Trophoblast cell (in vitro differentiated cells and primary cell): ENCODE measurements around the gene PLA2G2F.
A peak's percentile ranks its signal among the peaks of the same experiment; 100 is the strongest.

ENCODE experiments used
- DNase-seq, 2 donors: peaks; one replicate each; pipeline ENCODE4 v3.0.0-alpha.2; 2016
- H2AFZ ChIP-seq: 2 replicates; pipeline ENCODE4 v1.6.1; 2013; ENCODE audit warnings: low read length, moderate library complexity, mild to moderate bottlenecking; ENCODE audit not compliant: insufficient read depth, poor library complexity
- H2AK5ac ChIP-seq: 2 replicates; pipeline ENCODE4 v1.6.1; 2013; ENCODE audit warnings: mild to moderate bottlenecking, low read length
- H2BK120ac ChIP-seq: 2 replicates; pipeline ENCODE4 v1.6.1; 2013; ENCODE audit warnings: low read length, mild to moderate bottlenecking, moderate library complexity; ENCODE audit not compliant: insufficient read depth, poor library complexity
- H2BK12ac ChIP-seq: 2 replicates; pipeline ENCODE4 v1.6.1; 2013; ENCODE audit warnings: mild to moderate bottlenecking, low read length, moderate library complexity
- H2BK5ac ChIP-seq: 2 replicates; pipeline ENCODE4 v1.6.1; 2013; ENCODE audit warnings: low read length, low read depth, moderate library complexity, mild to moderate bottlenecking; ENCODE audit not compliant: poor library complexity
- H3K14ac ChIP-seq: 2 replicates; pipeline ENCODE4 v1.6.1; 2013; ENCODE audit warnings: mild to moderate bottlenecking, low read length
- H3K18ac ChIP-seq: 2 replicates; pipeline ENCODE4 v1.6.1; 2013; ENCODE audit warnings: mild to moderate bottlenecking, low read length
- H3K23ac ChIP-seq: 2 replicates; pipeline ENCODE4 v1.6.1; 2013; ENCODE audit warnings: low read length
- H3K27ac ChIP-seq: 2 replicates; pipeline ENCODE4 v1.5.1; 2013; ENCODE audit warnings: low read depth, mild to moderate bottlenecking, inconsistent platforms, low read length, moderate library complexity
- H3K27me3 ChIP-seq: 2 replicates; pipeline ENCODE4 v1.6.1; 2013; ENCODE audit warnings: inconsistent platforms, mild to moderate bottlenecking, low read length, moderate library complexity; ENCODE audit not compliant: insufficient read depth
- H3K36me3 ChIP-seq, 2 experiments: 1 replicate in 1 of 2; 2 replicates in 1 of 2; pipeline ENCODE4 v1.6.1; 2013; ENCODE audit warnings: low read length in 2 of 2, mild to moderate bottlenecking in 2 of 2, moderate library complexity in 1 of 2; ENCODE audit not compliant: insufficient read depth in 2 of 2, control insufficient read depth in 1 of 2
- H3K4ac ChIP-seq: 2 replicates; pipeline ENCODE4 v1.6.1; 2013; ENCODE audit warnings: low read depth, mild to moderate bottlenecking, low read length, moderate library complexity
- H3K4me1 ChIP-seq, 2 experiments: 1 replicate in 1 of 2; 2 replicates in 1 of 2; pipeline ENCODE4 v1.6.1; 2013; ENCODE audit warnings: low read length in 2 of 2, mild to moderate bottlenecking in 2 of 2, moderate library complexity in 1 of 2; ENCODE audit not compliant: insufficient read depth in 2 of 2, control insufficient read depth in 1 of 2
- H3K4me2 ChIP-seq: 2 replicates; pipeline ENCODE4 v1.6.1; 2013; ENCODE audit warnings: inconsistent platforms, mild to moderate bottlenecking, low read length, moderate library complexity
- H3K4me3 ChIP-seq: 2 replicates; pipeline ENCODE4 v1.5.1; 2013; ENCODE audit warnings: mild to moderate bottlenecking, low read depth, low read length, inconsistent platforms
- H3K79me1 ChIP-seq: one replicate; pipeline ENCODE4 v1.6.1; 2013; ENCODE audit warnings: low read length
- H3K79me2 ChIP-seq: 2 replicates; pipeline ENCODE4 v1.6.1; 2013; ENCODE audit warnings: low read length, mild to moderate bottlenecking; ENCODE audit not compliant: control insufficient read depth, insufficient read depth, poor library complexity
- H3K9ac ChIP-seq: 2 replicates; pipeline ENCODE4 v1.6.1; 2013; ENCODE audit warnings: mild to moderate bottlenecking, low read length
- H3K9me3 ChIP-seq: 2 replicates; pipeline ENCODE4 v1.6.1; 2013; ENCODE audit warnings: low read depth, mild to moderate bottlenecking, control low read depth, inconsistent platforms, low read length; ENCODE audit not compliant: insufficient read depth
- H4K12ac ChIP-seq: 2 replicates; pipeline ENCODE4 v1.6.1; 2013; ENCODE audit warnings: low read depth, mild to moderate bottlenecking, low read length, moderate library complexity
- H4K8ac ChIP-seq: 2 replicates; pipeline ENCODE4 v1.6.1; 2013; ENCODE audit warnings: low read depth, mild to moderate bottlenecking, low read length, moderate library complexity
- H4K91ac ChIP-seq: one replicate; pipeline ENCODE4 v1.6.1; 2013; ENCODE audit warnings: low read depth, mild to moderate bottlenecking, low read length, moderate library complexity
- WGBS: extraction: QIAGEN DNeasy Blood & Tissue Kit; methylation state at CpG from one replicate; pipeline ENCODE4 v1.1.7; 2013; ENCODE audit warnings: missing lambda C conversion rate; ENCODE audit not compliant: insufficient read length, insufficient coverage; ENCODE audit errors: extremely low coverage; 5-methylcytosine and 5-hydroxymethylcytosine counted together

PLA2G2F gene

GRCh38 chr1:20184481-20184900 is 45.4 kb downstream of the PLA2G2F start:
- H2BK12ac ChIP-seq: no peak overlapping the region
- H3K27ac ChIP-seq: peak overlapping the region; percentile 51
- no peak overlapping the region for H3K4me3 ChIP-seq
- H3K4me2 ChIP-seq: no peak overlapping the region
- no peak overlapping the region for H2BK5ac ChIP-seq
- peak overlapping the region; percentile 26 for H2BK120ac ChIP-seq
- no peaks in the 10 kb centered on the region for H3K9me3 ChIP-seq
- H4K12ac ChIP-seq: no peak overlapping the region
- no peak overlapping the region for H3K18ac ChIP-seq
- no peaks in the 10 kb centered on the region for H3K36me3 ChIP-seq
- no CpG with 5 or more reads among the region's 6 CpGs for WGBS
- H2AK5ac ChIP-seq: no peak overlapping the region
- peak overlapping the region; percentile 37 for H4K91ac ChIP-seq
- H3K79me2 ChIP-seq: no peaks in the 10 kb centered on the region
- no peak overlapping the region for H2AFZ ChIP-seq
- no peaks in the 10 kb centered on the region for H3K27me3 ChIP-seq
- peak overlapping the region; percentile 40 for H4K8ac ChIP-seq
- no peak overlapping the region for H3K23ac ChIP-seq
- DNase-seq: peak; percentile 32 to 73
- H3K79me1 ChIP-seq: peaks cover 11% of the 10 kb centered on the region
- H3K14ac ChIP-seq: no peak overlapping the region
- no peak overlapping the region for H3K4ac ChIP-seq
- H3K4me1 ChIP-seq: peaks cover 17 to 29% of the 10 kb centered on the region in 2 experiments
- no peak overlapping the region for H3K9ac ChIP-seq

- Histone ChIP-seq H3K4me1 (peaks cover 17 to 25% of the 10 kb centered on the region in 2 experiments), H3K18ac (peak overlapping the region; percentile 65), H3K79me1 (peaks cover 11% of the 10 kb centered on the region), H3K9ac (no peak overlapping the region), H4K8ac (peak overlapping the region; percentile 74), H3K4ac (no peak overlapping the region), H4K12ac (peak overlapping the region; percentile 59), H3K14ac (peak overlapping the region; percentile 52), H2BK5ac (peak overlapping the region; percentile 29), H3K4me2 (peak overlapping the region; percentile 73), H2BK12ac (no peak overlapping the region), H2BK120ac (peak overlapping the region; percentile 35), H3K36me3 (no peaks in the 10 kb centered on the region), H3K9me3 (no peaks in the 10 kb centered on the region), H3K79me2 (no peaks in the 10 kb centered on the region), H3K4me3 (no peak overlapping the region), H3K27me3 (no peaks in the 10 kb centered on the region), H4K91ac (peak overlapping the region; percentile 81), H2AK5ac (no peak overlapping the region), H3K23ac (no peak overlapping the region), H3K27ac (no peak overlapping the region), H2AFZ (peak overlapping the region; percentile 77)
- DNase-seq: no peak
- WGBS: no CpG with 5 or more reads among the region's 17 CpGs
Measured at GRCh38 chr1:20184997-20185833, 46.1 kb downstream of the PLA2G2F start.

GRCh38 chr1:20185834-20186782 is 47.0 kb downstream of the PLA2G2F start, which contains the start of the genes PLA2G2C and UBXN10:
PLA2G2C (minus strand) TSS chr1:20186518; CDS start chr1:20177363, 9,155 bp downstream.
UBXN10 (plus strand) TSS chr1:20186096; CDS start chr1:20190562, 4,466 bp downstream.
- peak within 1 kb of the TSS; percentile 47 for H3K4me3 ChIP-seq
- H4K91ac ChIP-seq: peak within 1 kb of the TSS; percentile 81
- peak within 1 kb of the TSS; percentile 52 for H3K14ac ChIP-seq
- no peak within 1 kb of the TSS for H3K4ac ChIP-seq
- H3K9ac ChIP-seq: no peak within 1 kb of the TSS
- DNase-seq: peak; percentile 13 to 25
- H3K79me2 ChIP-seq: no peaks in the 10 kb centered on the region
- peak within 1 kb of the TSS; percentile 4 for H3K27ac ChIP-seq
- peak within 1 kb of the TSS; percentile 73 for H4K12ac ChIP-seq
- no peak within 1 kb of the TSS for H2BK12ac ChIP-seq
- no peak within 1 kb of the TSS for H2AK5ac ChIP-seq
- peak within 1 kb of the TSS; percentile 65 for H3K18ac ChIP-seq
- H3K36me3 ChIP-seq: no peaks in the 10 kb centered on the region
- peak within 1 kb of the TSS; percentile 74 for H4K8ac ChIP-seq
- peaks cover 11% of the 10 kb centered on the region for H3K79me1 ChIP-seq
- peaks cover 13 to 25% of the 10 kb centered on the region in 2 experiments for H3K4me1 ChIP-seq
- WGBS: no CpG with 5 or more reads among the region's 52 CpGs
- peak within 1 kb of the TSS; percentile 73 for H3K4me2 ChIP-seq
- H3K27me3 ChIP-seq: no peaks in the 10 kb centered on the region
- H3K23ac ChIP-seq: no peak within 1 kb of the TSS
- H3K9me3 ChIP-seq: no peaks in the 10 kb centered on the region
- peak within 1 kb of the TSS; percentile 46 for H2BK120ac ChIP-seq
- H2BK5ac ChIP-seq: peak within 1 kb of the TSS; percentile 29
- peak within 1 kb of the TSS; percentile 77 for H2AFZ ChIP-seq

- Histone ChIP-seq H4K91ac (no peak overlapping the region), H2BK12ac (no peak overlapping the region), H2BK5ac (no peak overlapping the region), H3K27me3 (no peaks in the 10 kb centered on the region), H4K12ac (no peak overlapping the region), H3K4me2 (no peak overlapping the region), H3K79me2 (no peaks in the 10 kb centered on the region), H3K36me3 (no peaks in the 10 kb centered on the region), H3K9me3 (no peaks in the 10 kb centered on the region), H3K4ac (no peak overlapping the region), H3K27ac (no peak overlapping the region), H3K9ac (no peak overlapping the region), H3K23ac (no peak overlapping the region), H2BK120ac (no peak overlapping the region), H3K79me1 (peaks cover 11% of the 10 kb centered on the region), H4K8ac (no peak overlapping the region), H3K4me1 (peaks cover 13 to 25% of the 10 kb centered on the region in 2 experiments), H3K4me3 (no peak overlapping the region), H2AFZ (no peak overlapping the region), H2AK5ac (no peak overlapping the region), H3K14ac (no peak overlapping the region), H3K18ac (no peak overlapping the region)
- WGBS: no CpG with 5 or more reads among the region's 7 CpGs
- no peak for DNase-seq
Measured at GRCh38 chr1:20187103-20187812, 48.1 kb downstream of the PLA2G2F start.
